CD14-positive monocyte (primary cell): ENCODE measurements around the gene PADI1. TPM values are rescaled to one million over a fixed set of nuclear protein-coding genes. Genes with fewer than 3 reads are reported as not detected.
A peak's percentile ranks its signal among the peaks of the same experiment; 100 is the strongest.

Experiments
- DNase-seq, 3 donors: peaks; one replicate each; pipeline ENCODE4 v3.0.0-alpha.2; 2011 to 2022
- H2AFZ ChIP-seq: 2 replicates; pipeline ENCODE4 v1.6.0; 2012; ENCODE audit warnings: mild to moderate bottlenecking, low read depth, low read length, inconsistent platforms; ENCODE audit not compliant: insufficient read depth, poor library complexity, severe bottlenecking
- H3K27ac ChIP-seq, 2 donors: 1 replicate in 1 of 2; 2 replicates in 1 of 2; pipeline ENCODE4 v1.5.1; 2012 to 2013; ENCODE audit warnings: low read length in 2 of 2, control low read depth in 1 of 2, inconsistent platforms in 1 of 2, low read depth in 1 of 2, mild to moderate bottlenecking in 1 of 2
- H3K27me3 ChIP-seq, 2 donors: one replicate each; pipeline versions ENCODE4 v1.6.0 to v1.6.1; 2011 to 2013; ENCODE audit warnings: low read length in 2 of 2; ENCODE audit not compliant: control insufficient read depth in 2 of 2, insufficient read depth in 2 of 2
- H3K36me3 ChIP-seq, 2 donors: replicated peaks in 1 of 2; 1 replicate in 1 of 2; 2 replicates in 1 of 2; pipeline versions ENCODE4 v1.5.1 to v1.6.1; 2012 to 2013; ENCODE audit warnings: low read length in 2 of 2, control low read depth in 1 of 2, inconsistent platforms in 1 of 2, mild to moderate bottlenecking in 1 of 2; ENCODE audit not compliant: insufficient read depth in 2 of 2, control insufficient read depth in 1 of 2
- H3K4me1 ChIP-seq, 2 donors: 1 replicate in 1 of 2; 2 replicates in 1 of 2; pipeline versions ENCODE4 v1.5.1 to v1.6.1; 2012 to 2013; ENCODE audit warnings: low read length in 2 of 2, control low read depth in 1 of 2, inconsistent platforms in 1 of 2, mild to moderate bottlenecking in 1 of 2, moderate library complexity in 1 of 2; ENCODE audit not compliant: insufficient read depth in 2 of 2, control insufficient read depth in 1 of 2
- H3K4me2 ChIP-seq: replicated peaks from 2 replicates; pipeline ENCODE3; 2012; ENCODE audit warnings: low read length, moderate library complexity, mild to moderate bottlenecking; ENCODE audit not compliant: poor library complexity, severe bottlenecking; ENCODE audit errors: extremely low read depth
- H3K4me3 ChIP-seq, 3 experiments: fragments of 200-600 bp in 1 of 3; sonication (generic) in 1 of 3; replicated peaks in 1 of 3; 1 replicate in 2 of 3; 2 replicates in 1 of 3; pipeline ENCODE4 v1.5.1; 2011 to 2013; ENCODE audit warnings: low read length in 3 of 3, mild to moderate bottlenecking in 3 of 3, control low read depth in 2 of 3, low read depth in 2 of 3, inconsistent platforms in 1 of 3, moderate library complexity in 1 of 3
- H3K79me2 ChIP-seq: 2 replicates; pipeline ENCODE4 v1.6.0; 2012; ENCODE audit warnings: mild to moderate bottlenecking, control low read depth, inconsistent platforms, low read length, moderate library complexity; ENCODE audit not compliant: insufficient read depth
- H3K9ac ChIP-seq: 2 replicates; pipeline ENCODE4 v1.6.0; 2017; ENCODE audit warnings: low read length, mild to moderate bottlenecking; ENCODE audit not compliant: insufficient read depth, poor library complexity, severe bottlenecking
- H3K9me3 ChIP-seq, 2 donors: replicated peaks in 1 of 2; 1 replicate in 1 of 2; 2 replicates in 1 of 2; pipeline versions ENCODE4 v1.5.1 to v1.6.1; 2012 to 2013; ENCODE audit warnings: low read length in 2 of 2, control low read depth in 1 of 2; ENCODE audit not compliant: control insufficient read depth in 1 of 2, insufficient read depth in 1 of 2
- H4K20me1 ChIP-seq: 2 replicates; pipeline ENCODE4 v1.6.0; 2012; ENCODE audit warnings: mild to moderate bottlenecking, low read length, control low read depth, moderate library complexity; ENCODE audit not compliant: insufficient read depth
- H3K27ac Mint-ChIP-seq, 7 donors: one replicate each; pipeline ENCODE4 v1.8.0; 2020; ENCODE audit warnings: mild to moderate bottlenecking in 7 of 7, mixed read lengths in 7 of 7, moderate library complexity in 6 of 7, inconsistent platforms in 2 of 7
- H3K27me3 Mint-ChIP-seq, 3 donors: one replicate each; pipeline ENCODE4 v1.8.0; 2021 to 2022; ENCODE audit warnings: low read depth in 3 of 3, mild to moderate bottlenecking in 3 of 3, mixed read lengths in 3 of 3, moderate library complexity in 3 of 3, inconsistent platforms in 1 of 3
- H3K36me3 Mint-ChIP-seq, 2 donors: one replicate each; pipeline ENCODE4 v1.8.0; 2020; ENCODE audit warnings: mixed read lengths in 2 of 2, inconsistent platforms in 1 of 2, mild to moderate bottlenecking in 1 of 2
- H3K4me1 Mint-ChIP-seq: one replicate; pipeline ENCODE4 v1.8.0; 2020; ENCODE audit warnings: mild to moderate bottlenecking, mixed read lengths
- H3K4me3 Mint-ChIP-seq, 2 donors: one replicate each; pipeline ENCODE4 v1.8.0; 2020; ENCODE audit warnings: mild to moderate bottlenecking in 2 of 2, mixed read lengths in 2 of 2, moderate library complexity in 1 of 2
- H3K9me3 Mint-ChIP-seq, 7 donors: one replicate each; pipeline ENCODE4 v1.8.0; 2020 to 2022; ENCODE audit warnings: mixed read lengths in 7 of 7, mild to moderate bottlenecking in 6 of 7, moderate library complexity in 6 of 7, inconsistent platforms in 2 of 7
- WGBS: methylation state at CpG from one replicate; pipeline ENCODE4 v1.1.5; 2013; ENCODE audit warnings: missing lambda C conversion rate; ENCODE audit not compliant: insufficient coverage; 5-methylcytosine and 5-hydroxymethylcytosine counted together
- intact Hi-C, 2 donors: fragments of 100-400 bp; cut with micrococcal nuclease; formaldehyde crosslinking; loops; one replicate each; pipeline versions ENCODE4 v1.15.0 to v1.15.1; 2023
- polyA plus RNA-seq, 3 donors: library from polyadenylated mRNA; depleted of rRNA in 1 of 3; unstranded in 2 of 3; stranded (reverse) in 1 of 3; fragments of 300-500 nt in 2 of 3; fragments of >200 nt in 1 of 3; fragmentation: Illumina TruSeq in 2 of 3; gene quantifications; 1 replicate in 2 of 3; 2 replicates in 1 of 3; pipeline ENCODE4 v1.2.3, GENCODE V29; 2012 to 2021
- TF ChIP-seq, protein P1 (sequence below): fragments of 200-600 bp; IDR thresholded peaks from one replicate; pipeline ENCODE4 v1.8.0; 2022; ENCODE audit warnings: antibody characterized with exemption, mild to moderate bottlenecking

Gene PADI1
- polyA plus RNA-seq, 3 donors: not detected

DNA sequence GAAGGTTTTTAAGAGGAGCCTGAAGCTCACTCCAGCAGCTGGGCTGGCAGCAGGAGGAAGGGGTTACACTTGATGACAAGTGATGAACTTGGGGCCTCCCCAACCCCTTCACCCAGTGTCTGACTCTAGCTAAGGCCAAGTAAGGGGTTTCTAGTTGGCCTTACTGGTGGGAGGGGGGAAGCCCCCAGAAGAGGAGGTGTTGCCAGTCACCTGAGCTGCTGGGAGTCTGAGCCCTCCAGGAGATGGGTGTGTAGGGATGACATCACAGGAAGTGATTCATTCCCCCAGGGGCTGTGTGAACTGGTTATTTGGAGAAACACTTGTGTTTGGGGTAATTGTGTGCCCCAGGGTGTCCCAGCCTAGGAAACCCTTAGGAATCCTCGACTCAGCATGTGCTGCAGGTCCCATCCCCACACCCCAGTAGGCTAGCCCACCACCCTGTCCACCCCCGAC lies 3.1 kb downstream of the PADI1 start:
- Mint-ChIP-seq H3K27ac (peak overlapping the region; percentile 49 to 95 (median 94)), H3K4me3 (peak overlapping the region in 1 of 2 donors; percentile 65), H3K27me3 (peaks cover 9 to 12% (median 12%) of the 10 kb centered on the region in 3 donors), H3K36me3 (peaks cover 0 to 3% of the 10 kb centered on the region in 2 donors), H3K4me1 (peaks cover 40% of the 10 kb centered on the region), H3K9me3 (peaks cover 0 to 3% (median 0%) of the 10 kb centered on the region in 7 donors)
- Histone ChIP-seq H3K27me3 (no peaks in the 10 kb centered on the region), H3K79me2 (no peaks in the 10 kb centered on the region), H3K4me2 (peak overlapping the region; percentile 44), H3K4me3 (peak overlapping the region in 1 of 3 experiments; percentile 47), H3K9ac (no peak overlapping the region), H3K9me3 (no peaks in the 10 kb centered on the region), H3K36me3 (no peaks in the 10 kb centered on the region), H3K4me1 (peaks cover 43 to 46% of the 10 kb centered on the region in 2 donors), H4K20me1 (no peaks in the 10 kb centered on the region), H3K27ac (peak overlapping the region; percentile 54 to 76), H2AFZ (no peak overlapping the region)
- intact Hi-C loops: no loop called here
- TF ChIP-seq, protein P1, sequence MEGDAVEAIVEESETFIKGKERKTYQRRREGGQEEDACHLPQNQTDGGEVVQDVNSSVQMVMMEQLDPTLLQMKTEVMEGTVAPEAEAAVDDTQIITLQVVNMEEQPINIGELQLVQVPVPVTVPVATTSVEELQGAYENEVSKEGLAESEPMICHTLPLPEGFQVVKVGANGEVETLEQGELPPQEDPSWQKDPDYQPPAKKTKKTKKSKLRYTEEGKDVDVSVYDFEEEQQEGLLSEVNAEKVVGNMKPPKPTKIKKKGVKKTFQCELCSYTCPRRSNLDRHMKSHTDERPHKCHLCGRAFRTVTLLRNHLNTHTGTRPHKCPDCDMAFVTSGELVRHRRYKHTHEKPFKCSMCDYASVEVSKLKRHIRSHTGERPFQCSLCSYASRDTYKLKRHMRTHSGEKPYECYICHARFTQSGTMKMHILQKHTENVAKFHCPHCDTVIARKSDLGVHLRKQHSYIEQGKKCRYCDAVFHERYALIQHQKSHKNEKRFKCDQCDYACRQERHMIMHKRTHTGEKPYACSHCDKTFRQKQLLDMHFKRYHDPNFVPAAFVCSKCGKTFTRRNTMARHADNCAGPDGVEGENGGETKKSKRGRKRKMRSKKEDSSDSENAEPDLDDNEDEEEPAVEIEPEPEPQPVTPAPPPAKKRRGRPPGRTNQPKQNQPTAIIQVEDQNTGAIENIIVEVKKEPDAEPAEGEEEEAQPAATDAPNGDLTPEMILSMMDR: no peak
- peak; percentile 58 to 89 (median 81) for DNase-seq
- WGBS: 40% methylated on average over 2 of the region's 2 CpGs

DNA sequence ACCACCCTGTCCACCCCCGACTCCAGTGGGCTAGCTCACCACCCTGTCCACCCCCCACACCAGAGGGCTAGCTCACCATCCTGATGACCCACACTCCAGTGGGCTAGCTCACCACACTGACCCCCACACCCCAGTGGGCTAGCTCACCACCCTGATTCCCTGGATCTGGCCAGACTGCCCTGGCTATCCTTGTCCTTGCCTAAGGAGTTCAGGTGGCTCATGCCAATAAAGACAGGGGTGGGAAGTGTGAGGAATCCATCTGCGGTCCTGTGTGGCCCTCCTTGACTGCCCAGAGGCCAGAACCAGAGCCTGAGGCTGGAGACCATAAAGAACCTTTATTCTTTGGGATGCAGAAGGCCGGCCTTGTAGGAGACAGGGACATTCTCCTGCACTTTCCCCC lies 3.6 kb downstream of the PADI1 start:
- no peaks in the 10 kb centered on the region for H4K20me1 ChIP-seq
- 94% methylated on average over 2 of the region's 3 CpGs for WGBS
- H3K4me3 ChIP-seq: peak overlapping the region in 1 of 3 experiments; percentile 47
- H3K9me3 ChIP-seq: no peaks in the 10 kb centered on the region
- Mint-ChIP-seq H3K27ac (peak overlapping the region; percentile 33 to 95 (median 85)), H3K4me1 (peaks cover 45% of the 10 kb centered on the region), H3K9me3 (peaks cover 0 to 3% (median 0%) of the 10 kb centered on the region in 7 donors), H3K27me3 (peaks cover 9 to 17% (median 14%) of the 10 kb centered on the region in 3 donors), H3K36me3 (peaks cover 0 to 4% of the 10 kb centered on the region in 2 donors), H3K4me3 (no peak overlapping the region)
- TF ChIP-seq, protein P1: no peak
- peak overlapping the region; percentile 54 to 76 for H3K27ac ChIP-seq
- H3K4me2 ChIP-seq: peak overlapping the region; percentile 44
- H3K9ac ChIP-seq: no peak overlapping the region
- no peak for DNase-seq
- H2AFZ ChIP-seq: no peak overlapping the region
- intact Hi-C loops: no loop called here
- no peaks in the 10 kb centered on the region for H3K79me2 ChIP-seq
- H3K4me1 ChIP-seq: peaks cover 45 to 50% of the 10 kb centered on the region in 2 donors
- H3K27me3 ChIP-seq: no peaks in the 10 kb centered on the region
- H3K36me3 ChIP-seq: no peaks in the 10 kb centered on the region
